DOHH2 (cell line): ENCODE results near the gene UBTD2.

Source experiments
- EZH2phosphoT487 ChIP-seq: fragments of 200-600 bp; sonication (generic); IDR thresholded peaks from 2 replicates; pipeline ENCODE4 v1.6.1; 2017; ENCODE audit warnings: borderline replicate concordance, mild to moderate bottlenecking, antibody characterized with exemption, low read length, moderate library complexity, mixed read lengths
- TF ChIP-seq, protein P1 (sequence below): fragments of 200-600 bp; sonication (generic); IDR thresholded peaks from one replicate; pipeline ENCODE4 v1.5.1; 2014; ENCODE audit warnings: antibody characterized with exemption, mild to moderate bottlenecking, low read depth, low read length; ENCODE audit not compliant: poor library complexity, severe bottlenecking

DNA sequence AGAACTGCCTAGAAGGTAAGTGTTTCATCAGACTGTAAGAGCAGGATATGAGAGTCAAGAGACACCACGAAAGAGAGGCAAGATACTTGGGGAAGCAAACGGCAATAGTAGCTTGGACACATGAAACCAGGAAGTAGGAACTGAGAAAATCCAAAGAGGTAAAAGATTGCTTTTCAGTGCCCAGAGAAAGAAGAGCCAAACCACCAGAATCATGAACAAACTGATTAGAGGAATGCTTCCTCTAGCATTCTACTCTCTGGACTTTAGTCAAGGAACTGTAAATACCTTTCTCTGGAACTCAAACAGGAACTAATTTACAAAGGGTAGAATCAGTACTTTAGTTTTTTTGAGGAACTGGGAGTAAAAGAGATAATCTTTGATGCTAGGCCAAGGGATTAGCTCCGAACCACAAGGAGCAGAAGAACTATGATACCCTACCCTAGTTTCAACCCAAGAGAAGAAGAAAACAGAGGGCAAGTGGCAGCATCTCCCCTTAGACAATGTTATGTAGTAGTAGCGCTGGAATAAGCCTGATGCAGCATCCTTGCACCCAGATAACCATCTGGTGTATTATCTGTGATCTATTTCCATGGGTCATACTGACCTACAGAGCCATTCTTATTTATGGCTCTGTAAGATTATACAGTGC, 48.3 kb downstream of the UBTD2 start:
- TF ChIP-seq, protein P1, sequence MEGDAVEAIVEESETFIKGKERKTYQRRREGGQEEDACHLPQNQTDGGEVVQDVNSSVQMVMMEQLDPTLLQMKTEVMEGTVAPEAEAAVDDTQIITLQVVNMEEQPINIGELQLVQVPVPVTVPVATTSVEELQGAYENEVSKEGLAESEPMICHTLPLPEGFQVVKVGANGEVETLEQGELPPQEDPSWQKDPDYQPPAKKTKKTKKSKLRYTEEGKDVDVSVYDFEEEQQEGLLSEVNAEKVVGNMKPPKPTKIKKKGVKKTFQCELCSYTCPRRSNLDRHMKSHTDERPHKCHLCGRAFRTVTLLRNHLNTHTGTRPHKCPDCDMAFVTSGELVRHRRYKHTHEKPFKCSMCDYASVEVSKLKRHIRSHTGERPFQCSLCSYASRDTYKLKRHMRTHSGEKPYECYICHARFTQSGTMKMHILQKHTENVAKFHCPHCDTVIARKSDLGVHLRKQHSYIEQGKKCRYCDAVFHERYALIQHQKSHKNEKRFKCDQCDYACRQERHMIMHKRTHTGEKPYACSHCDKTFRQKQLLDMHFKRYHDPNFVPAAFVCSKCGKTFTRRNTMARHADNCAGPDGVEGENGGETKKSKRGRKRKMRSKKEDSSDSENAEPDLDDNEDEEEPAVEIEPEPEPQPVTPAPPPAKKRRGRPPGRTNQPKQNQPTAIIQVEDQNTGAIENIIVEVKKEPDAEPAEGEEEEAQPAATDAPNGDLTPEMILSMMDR, result no peak
- no peak for TF ChIP-seq EZH2phosphoT487
